ENCODE results near the gene ADCY2.
A peak's percentile ranks its signal among the peaks of the same experiment; 100 is the strongest.

Gene ADCY2

DNA sequence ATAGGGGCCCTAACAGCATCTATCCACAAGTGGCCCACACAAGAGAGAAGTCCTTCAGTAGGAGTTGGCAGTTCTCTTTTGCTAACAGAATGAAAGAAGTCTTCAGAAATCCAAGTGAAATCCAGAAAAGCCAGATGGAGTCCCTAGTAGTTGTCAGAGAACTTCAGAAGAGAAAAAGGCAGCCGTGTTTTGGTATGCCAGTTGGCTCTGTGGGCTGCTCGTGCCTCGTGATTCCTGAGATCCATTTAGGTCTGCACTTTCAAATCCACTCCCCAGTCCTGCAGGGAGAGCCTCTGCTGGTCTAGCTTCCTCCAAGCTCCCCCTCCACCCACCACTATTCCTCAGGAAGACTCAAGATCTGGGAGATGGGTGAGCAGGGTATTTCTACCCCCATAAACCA lies 386.0 kb downstream of the ADCY2 start:
- DNase-seq (ENCODE audit: extremely low read depth, insufficient read length): no peak
- no peaks in the 10 kb centered on the region; the same call in 1 of the 2 replicates for H3K27me3 ChIP-seq (replicated peaks; ENCODE audit: control insufficient read depth, insufficient read depth, low read length)
- no peak overlapping the region for H3K4me3 ChIP-seq (replicated peaks; ENCODE audit: low read depth, low read length)
- H3K36me3 ChIP-seq (ENCODE audit: control insufficient read depth, insufficient read depth, low read length): no peaks in the 10 kb centered on the region
- TF ChIP-seq, protein P1, sequence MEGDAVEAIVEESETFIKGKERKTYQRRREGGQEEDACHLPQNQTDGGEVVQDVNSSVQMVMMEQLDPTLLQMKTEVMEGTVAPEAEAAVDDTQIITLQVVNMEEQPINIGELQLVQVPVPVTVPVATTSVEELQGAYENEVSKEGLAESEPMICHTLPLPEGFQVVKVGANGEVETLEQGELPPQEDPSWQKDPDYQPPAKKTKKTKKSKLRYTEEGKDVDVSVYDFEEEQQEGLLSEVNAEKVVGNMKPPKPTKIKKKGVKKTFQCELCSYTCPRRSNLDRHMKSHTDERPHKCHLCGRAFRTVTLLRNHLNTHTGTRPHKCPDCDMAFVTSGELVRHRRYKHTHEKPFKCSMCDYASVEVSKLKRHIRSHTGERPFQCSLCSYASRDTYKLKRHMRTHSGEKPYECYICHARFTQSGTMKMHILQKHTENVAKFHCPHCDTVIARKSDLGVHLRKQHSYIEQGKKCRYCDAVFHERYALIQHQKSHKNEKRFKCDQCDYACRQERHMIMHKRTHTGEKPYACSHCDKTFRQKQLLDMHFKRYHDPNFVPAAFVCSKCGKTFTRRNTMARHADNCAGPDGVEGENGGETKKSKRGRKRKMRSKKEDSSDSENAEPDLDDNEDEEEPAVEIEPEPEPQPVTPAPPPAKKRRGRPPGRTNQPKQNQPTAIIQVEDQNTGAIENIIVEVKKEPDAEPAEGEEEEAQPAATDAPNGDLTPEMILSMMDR (IDR thresholded peaks at IDR 0.05; ENCODE audit: insufficient read depth, low read length, poor library complexity, severe bottlenecking): no peak

DNA sequence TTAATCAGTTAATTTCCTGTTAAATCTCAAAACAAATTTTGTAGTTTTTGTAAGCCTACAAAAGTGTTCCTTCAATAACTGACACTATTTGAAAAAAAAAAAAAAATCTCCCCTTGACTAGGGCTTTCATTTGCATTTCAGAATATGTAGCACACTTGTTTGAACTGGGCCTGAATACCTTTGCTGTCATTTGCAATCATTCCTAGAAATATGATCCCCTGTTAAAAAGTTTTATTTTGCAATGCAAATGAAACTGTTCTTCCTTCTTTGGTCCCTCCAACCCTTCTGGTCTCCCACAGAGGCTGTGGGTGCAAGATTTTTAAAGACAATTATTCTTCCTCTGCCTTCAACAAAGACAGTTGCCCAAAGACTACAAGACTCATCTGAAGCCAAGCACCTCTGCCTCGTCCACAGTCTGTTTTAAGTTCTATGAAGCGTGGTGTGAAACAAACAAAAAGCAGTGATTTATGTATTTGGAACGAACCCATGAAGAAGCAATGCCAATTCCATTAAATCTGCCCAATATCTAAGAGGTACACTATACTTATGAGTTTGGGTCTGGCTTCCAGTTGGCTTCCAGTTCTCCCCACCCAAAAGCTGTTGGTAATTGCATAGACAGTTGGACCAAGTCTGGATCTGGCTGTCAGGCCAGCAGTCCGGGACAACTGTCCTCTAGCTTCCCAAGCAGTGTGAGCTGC lies 388.9 kb downstream of the ADCY2 start:
- H3K36me3 ChIP-seq (ENCODE audit: control insufficient read depth, insufficient read depth, low read length): no peaks in the 10 kb centered on the region
- H3K27me3 ChIP-seq (replicated peaks; ENCODE audit: control insufficient read depth, insufficient read depth, low read length): no peaks in the 10 kb centered on the region
- DNase-seq (ENCODE audit: extremely low read depth, insufficient read length): no peak
- no peak overlapping the region for H3K4me3 ChIP-seq (replicated peaks; ENCODE audit: low read depth, low read length)
- TF ChIP-seq, protein P1 (IDR thresholded peaks at IDR 0.05; ENCODE audit: insufficient read depth, low read length, poor library complexity, severe bottlenecking): no peak

DNA sequence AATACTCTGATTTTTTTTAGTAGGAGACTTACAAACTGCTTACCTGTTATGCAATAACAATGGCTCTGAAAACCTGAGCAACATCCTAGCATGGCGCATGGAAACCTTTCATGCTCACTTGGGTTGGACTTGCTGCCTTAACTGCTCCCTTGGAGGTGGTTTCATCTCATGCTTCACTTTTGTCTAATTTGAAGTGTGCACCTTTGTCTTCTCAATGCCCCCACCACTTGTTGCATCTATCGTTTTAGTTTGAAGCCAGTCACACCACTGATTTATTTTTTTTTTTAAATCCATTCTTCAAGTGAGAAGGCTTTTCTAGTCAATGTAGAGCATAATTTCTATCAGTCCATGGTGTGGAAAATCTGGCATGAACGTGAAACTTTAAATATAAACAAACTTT lies 391.8 kb downstream of the ADCY2 start:
- no peaks in the 10 kb centered on the region for H3K36me3 ChIP-seq (ENCODE audit: control insufficient read depth, insufficient read depth, low read length)
- no peak for DNase-seq (ENCODE audit: extremely low read depth, insufficient read length)
- H3K4me3 ChIP-seq (replicated peaks; ENCODE audit: low read depth, low read length): no peak overlapping the region
- TF ChIP-seq, protein P1 (IDR thresholded peaks at IDR 0.05; ENCODE audit: insufficient read depth, low read length, poor library complexity, severe bottlenecking): no peak
- no peaks in the 10 kb centered on the region for H3K27me3 ChIP-seq (replicated peaks; ENCODE audit: control insufficient read depth, insufficient read depth, low read length)

DNA sequence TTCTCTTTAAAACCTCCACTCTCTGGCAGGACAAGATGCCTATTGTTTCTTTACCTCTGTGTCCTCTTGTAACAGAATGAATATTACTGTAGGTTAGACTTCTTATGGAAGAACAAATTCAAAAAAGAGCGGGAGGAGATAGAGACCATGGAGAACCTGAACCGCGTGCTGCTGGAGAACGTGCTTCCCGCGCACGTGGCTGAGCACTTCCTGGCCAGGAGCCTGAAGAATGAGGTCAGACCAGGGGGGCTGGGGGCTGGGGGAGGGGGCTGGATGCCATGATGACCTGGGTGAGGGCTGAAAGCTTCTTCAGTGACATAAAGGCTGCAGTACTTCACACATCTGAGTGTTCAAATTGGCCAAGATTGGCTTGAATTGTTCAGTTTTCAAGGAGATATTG lies 393.6 kb downstream of the ADCY2 start:
- TF ChIP-seq, protein P1 (IDR thresholded peaks at IDR 0.05; ENCODE audit: insufficient read depth, low read length, poor library complexity, severe bottlenecking): no peak
- no peak for DNase-seq (ENCODE audit: extremely low read depth, insufficient read length)
- Histone ChIP-seq H3K27me3 (replicated peaks; ENCODE audit: control insufficient read depth, insufficient read depth, low read length) (no peaks in the 10 kb centered on the region), H3K36me3 (ENCODE audit: control insufficient read depth, insufficient read depth, low read length) (no peaks in the 10 kb centered on the region), H3K4me3 (replicated peaks; ENCODE audit: low read depth, low read length) (no peak overlapping the region)

DNA sequence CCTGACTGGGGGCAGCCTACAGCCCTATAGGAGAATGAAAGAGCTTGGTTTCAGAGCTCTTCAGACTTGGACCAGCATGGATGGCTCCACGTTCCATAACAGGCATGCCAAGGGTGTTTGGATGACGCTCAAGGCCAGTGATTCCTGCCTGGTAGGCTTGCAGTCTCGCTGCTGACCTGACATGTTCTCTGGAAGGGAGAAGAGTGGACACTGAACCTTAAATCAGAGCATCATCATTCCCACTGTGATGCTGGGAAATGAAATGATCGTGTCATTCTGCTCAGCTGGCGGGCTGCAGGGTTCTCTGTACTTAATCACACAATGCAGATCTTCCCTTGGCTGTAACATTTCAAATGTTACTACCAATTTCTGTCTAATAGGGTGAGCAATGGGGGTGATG lies 398.0 kb downstream of the ADCY2 start:
- TF ChIP-seq, protein P1 (IDR thresholded peaks at IDR 0.05; ENCODE audit: insufficient read depth, low read length, poor library complexity, severe bottlenecking): no peak
- no peaks in the 10 kb centered on the region for H3K27me3 ChIP-seq (replicated peaks; ENCODE audit: control insufficient read depth, insufficient read depth, low read length)

DNA sequence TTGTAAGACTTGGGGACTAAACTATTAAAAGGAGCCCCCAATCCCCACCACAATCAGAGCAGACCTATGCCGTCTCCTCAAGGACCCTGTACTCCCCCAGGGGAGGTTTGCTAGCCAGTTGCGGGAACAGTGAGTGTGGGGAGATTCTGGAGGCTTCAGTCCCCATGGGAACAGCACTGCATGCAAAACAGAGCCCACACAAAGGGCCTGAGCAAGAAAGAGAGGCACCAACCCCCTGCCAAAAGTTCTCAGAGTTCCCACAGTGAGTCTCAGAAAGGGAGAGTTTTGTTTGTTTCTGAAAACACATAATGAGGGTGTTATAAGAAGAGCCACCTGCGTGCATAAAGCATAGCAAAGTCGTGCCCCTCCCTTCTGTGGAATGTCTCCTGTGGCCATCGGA lies 398.4 kb downstream of the ADCY2 start:
- Histone ChIP-seq H3K27me3 (replicated peaks; ENCODE audit: control insufficient read depth, insufficient read depth, low read length) (no peaks in the 10 kb centered on the region), H3K4me3 (replicated peaks; ENCODE audit: low read depth, low read length) (no peak overlapping the region), H3K36me3 (ENCODE audit: control insufficient read depth, insufficient read depth, low read length) (no peaks in the 10 kb centered on the region)
- TF ChIP-seq, protein P1 (IDR thresholded peaks at IDR 0.05; ENCODE audit: insufficient read depth, low read length, poor library complexity, severe bottlenecking): no peak
- peak; percentile 65 for DNase-seq (ENCODE audit: extremely low read depth, insufficient read length)

More for the DNA sequence above, 398.0 kb downstream of the ADCY2 start:
- no peak for DNase-seq (ENCODE audit: extremely low read depth, insufficient read length)
- H3K4me3 ChIP-seq (replicated peaks; ENCODE audit: low read depth, low read length): no peak overlapping the region
- H3K36me3 ChIP-seq (ENCODE audit: control insufficient read depth, insufficient read depth, low read length): no peaks in the 10 kb centered on the region

All from GM06990 (cell line).